HG03060 (cell line): Measurements from ENCODE around the gene INPP4A.

ENCODE experiments used
- ATAC-seq: cut with Tn5 transposase; IDR thresholded peaks from one replicate; pipeline ENCODE4 v1.9.1; 2021; ENCODE audit warnings: low read depth, moderate number of reproducible peaks; ENCODE audit not compliant: unreplicated experiment

The INPP4A gene

DNA sequence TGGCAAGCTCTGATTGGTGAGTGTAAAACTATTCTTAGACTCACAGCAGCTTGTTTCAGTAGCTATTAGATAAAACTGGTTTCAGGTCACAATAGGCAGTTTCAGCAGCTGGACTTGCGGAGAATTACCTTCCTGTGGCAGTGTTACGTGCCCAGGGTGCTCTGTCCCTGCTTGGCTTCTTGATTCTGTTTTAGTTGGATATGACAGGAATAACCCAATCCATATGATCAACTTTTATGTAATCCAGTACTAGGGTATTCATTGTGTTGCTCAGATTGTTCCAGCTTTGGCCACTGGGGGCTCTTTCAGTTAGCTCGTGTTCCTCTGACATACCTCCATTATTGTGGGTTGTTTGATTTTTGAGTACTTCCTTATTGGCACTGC, 43.1 kb downstream of the INPP4A start:
- ATAC-seq, result peak; percentile 41

- no peak for ATAC-seq
Measured at GRCh38 chr2:98488252-98488651, 43.6 kb downstream of the INPP4A start.

DNA sequence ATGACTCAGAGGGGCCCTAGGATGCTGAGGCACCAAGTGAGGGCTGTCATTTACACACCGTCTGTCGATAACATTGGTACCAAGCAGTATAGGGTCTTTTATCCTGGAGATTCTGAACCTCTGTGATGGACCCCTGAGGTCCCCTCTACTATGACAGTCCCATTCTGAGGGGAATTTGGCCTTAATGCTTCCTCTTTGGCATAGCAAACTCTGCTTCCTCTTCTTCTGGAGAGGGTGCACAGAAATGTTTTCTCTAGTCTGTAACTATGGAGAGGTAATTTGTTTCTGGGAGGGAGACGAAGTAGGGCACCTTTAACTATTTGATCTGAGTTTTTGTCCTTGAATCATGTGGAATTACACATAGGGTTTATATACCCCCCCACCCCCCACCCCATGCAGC, 44.8 kb downstream of the INPP4A start:
- ATAC-seq, result no peak

DNA sequence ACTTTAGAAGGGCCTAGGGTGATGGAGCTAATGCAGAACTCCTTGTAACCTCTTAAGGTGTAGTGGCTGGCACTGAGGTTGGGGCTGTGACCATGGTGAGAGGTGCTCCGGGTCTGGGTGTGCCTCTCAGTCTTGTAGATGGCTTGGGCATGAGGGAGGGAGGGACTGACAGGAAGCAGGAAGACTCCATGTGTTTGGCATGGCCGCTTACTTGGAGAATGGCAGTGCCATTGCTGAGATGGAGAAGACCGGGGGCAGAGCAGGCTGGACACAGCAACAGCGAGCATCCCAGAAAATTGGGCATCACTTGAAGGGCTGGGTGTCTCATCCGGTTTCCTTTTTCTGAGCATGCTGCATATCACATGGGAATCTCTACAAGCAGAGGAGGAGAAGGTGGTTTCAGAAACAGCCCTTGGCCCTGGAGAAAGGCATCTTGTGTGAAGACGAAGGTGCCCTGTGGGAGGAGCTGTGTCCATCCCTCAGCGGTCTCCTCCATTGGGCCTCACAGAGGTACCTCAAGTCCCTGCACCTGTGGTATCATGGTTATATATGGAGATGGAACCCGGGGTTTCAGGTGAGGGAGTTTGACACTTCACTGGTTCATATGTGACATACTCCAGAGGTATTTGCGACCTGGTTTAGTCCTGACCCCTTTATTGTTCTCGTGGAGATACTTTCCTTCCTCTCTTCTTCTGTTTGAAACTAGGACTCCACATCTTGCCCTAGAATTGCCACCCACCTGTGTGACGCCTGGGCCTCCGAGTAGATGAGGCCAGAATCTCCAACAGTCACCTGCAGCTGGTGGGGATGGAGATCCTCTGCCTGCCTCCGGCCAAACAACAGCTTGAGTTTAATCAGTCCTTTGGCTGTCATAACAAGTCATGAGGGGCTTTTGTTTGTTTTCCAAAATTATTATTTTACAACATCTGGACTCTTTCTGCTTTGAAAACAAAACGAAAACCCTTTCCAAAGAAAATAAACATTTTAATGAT, 45.6 kb downstream of the INPP4A start:
- ATAC-seq, result no peak

DNA sequence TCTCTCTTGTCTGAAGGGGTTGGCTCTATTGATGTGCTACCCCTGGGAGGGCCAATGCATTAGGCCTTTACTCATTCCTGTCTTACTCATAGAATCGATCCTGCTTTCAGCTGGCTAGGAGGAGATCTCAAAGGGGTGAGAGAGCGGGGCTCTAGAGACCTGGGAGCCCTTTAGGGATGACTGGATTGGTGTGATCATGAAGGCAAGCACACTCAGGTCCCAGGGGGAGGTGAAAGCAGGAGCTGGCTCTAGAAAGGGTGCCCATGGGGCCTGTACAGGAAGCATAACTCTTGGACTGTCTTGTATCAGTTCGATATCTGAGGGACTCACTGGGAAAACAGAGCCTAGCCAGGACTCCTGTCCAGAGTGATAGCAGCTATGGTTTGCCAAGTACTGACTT, 47.8 kb downstream of the INPP4A start:
- ATAC-seq, result no peak

DNA sequence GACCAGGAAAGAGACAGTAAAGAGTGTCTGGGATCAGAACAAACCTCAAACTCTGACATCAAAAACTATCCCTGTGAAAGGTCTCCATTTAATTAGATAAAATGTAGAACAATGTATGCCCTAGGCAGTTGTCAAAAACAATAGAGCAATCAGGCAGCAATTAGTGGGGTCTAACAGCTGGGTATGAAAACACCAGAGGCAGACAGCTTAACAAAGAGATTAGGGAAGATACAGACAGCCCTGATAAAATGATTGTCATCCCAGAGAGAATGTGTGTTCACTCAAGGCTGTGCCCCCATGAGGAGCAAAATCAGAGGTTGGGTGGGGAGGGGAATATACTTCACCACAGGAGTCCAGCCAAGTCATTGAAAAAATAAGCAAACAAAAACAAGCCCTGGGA, 50.0 kb downstream of the INPP4A start:
- ATAC-seq, result no peak

DNA sequence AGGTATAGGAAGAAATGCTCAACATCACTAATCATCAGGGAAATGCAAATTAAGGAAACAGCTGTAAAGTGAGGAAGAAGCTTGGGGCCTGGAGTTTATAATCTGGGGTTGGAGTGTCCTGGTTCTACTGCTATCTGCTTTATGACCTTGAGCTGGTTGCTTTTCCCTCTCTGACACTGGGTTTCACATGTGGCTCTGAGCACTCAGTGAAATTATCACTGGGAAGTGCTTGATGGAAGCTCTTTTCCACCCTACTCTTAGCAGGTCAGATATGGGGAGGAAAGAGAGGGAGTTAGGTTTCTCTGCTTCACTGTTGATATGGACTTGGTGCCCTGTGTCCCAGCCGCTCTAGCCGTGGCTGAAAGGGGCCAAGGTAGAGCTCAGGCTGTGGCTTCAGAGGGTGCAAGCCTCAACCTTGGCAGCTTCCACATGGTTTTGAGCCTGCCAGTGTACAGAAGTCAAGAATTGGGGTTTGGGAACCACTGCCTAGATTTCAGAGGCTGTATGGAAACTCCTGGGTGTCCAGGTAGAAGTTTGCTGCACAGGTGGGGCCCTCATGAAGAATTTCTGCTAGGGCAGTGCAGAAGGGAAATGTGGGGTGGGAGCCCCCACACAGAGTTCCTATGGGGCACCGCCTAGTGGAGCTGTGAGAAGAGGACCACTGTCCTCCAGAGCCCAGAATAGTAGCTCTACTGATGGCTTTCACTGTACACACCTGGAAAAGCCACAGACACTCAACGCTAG, 52.3 kb downstream of the INPP4A start:
- ATAC-seq, result no peak

GRCh38 chr2:98498703-98499440, 54.2 kb downstream of the INPP4A start:
- no peak for ATAC-seq

GRCh38 chr2:98500561-98500960, 55.9 kb downstream of the INPP4A start:
- no peak for ATAC-seq

- no peak for ATAC-seq
Measured at GRCh38 chr2:98501223-98501622, 56.6 kb downstream of the INPP4A start.

DNA sequence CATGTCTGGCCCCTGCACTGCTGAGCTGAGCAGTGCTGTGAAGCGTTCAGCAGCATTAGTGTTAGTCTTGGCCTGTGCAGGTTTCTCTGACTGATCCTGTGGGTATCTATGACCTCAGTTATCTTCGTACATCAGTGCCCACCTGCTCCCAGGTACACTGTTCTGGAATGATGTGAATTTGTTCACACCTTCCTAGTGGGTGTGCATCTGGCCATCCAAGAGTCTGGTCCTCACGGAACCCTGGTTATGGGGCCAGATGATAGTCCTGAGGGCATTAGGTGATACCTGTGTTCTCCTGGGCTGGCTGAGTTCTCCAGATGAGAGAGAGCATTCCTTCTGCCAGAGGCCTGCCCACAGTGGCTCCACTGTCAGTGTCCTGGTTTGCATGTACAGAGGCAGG, 57.2 kb downstream of the INPP4A start:
- no peak for ATAC-seq

DNA sequence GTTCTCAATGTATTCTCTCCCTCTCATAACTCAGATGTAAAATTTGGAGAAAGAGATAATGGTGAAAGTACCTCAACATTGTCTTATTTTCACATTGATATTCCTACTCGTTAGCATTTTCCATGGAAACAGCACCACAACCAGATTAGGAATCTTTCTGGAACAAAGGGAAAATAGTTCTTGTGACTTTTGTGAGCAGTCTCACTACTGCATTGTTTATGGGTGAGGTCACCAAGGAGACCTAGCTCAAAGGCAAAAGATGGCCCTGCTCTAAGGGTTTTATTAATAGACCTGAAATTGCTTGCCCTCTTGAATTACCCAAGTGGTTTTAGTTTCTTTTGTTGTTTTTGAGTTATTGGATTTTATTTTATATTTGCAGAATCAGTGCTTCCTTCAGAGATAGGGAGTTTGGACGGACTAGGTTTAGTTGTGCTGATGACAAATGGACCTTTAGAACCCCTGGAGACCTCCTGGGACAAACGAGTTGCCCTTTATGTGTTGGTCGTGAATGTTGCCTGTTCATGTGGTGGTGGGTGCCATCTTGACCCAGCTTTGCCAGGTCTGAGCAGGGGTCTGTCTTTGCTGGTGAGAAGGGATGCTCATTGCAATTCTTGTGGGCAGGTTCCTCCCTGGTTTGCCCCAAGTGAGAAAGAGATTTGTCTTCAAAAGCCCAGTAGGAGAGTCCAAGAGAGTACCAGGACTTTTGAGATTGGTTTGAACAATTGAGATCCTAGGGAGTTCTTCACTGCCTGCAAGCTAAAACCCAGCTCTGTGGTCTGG, 58.1 kb downstream of the INPP4A start:
- no peak for ATAC-seq

GRCh38 chr2:98503481-98504105, 58.9 kb downstream of the INPP4A start:
- ATAC-seq, result no peak

DNA sequence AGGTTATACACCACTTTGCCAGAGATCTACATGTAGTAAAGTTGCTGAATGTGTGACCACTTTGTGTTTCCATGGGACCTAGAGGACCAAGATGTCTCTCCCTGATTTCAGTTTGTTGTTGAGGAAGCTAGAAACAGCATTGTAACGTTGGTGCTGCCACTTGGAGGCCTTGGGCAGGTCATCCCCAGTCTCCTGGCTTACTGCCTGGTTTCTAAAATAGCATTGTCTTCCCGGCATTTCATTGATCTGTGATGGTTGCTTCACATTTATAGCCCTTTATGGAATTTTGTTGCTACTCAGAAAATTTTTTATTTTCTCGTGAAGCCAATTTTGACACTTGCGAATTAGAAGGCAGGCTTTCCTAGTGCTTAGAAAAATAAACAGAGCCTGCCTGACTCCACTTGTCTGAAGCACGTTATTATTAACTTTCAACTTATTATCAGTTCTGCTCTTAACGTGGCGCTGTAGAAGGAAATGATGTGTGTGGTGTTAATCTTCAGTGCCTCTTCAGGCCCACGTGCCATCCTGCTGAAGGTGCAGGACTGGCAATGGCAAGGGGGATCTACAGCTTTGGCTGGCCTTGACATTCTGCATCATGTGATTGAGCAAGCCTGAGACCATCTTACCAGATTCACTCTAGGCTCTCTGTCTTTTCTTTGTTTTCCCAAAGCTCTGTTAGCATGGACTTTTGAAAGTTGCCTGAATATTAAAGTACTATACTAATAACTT, 59.9 kb downstream of the INPP4A start:
- no peak for ATAC-seq

DNA sequence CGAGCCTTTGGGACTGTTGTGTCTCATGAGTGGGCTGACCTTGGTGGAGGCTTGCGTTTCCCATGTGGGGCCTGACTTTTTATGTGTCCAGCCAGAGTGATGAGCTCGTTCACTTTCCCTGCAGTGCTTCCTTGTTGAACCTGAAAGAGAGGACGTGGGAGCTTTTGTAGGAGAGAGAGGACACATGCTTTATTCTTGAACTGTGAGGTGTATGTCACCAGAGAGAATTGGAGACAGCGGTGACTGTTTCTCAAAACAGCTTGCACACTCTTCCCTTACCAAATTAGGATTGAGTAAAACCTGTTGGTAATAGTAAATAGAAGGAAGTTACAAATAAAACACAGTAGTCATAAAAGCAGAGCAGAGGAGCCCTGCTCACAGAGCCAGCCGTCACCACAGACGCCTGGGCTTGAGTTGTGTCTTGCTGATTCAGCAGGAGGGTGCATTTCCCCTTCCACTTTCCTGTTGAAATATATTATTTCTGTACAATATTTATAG, 60.7 kb downstream of the INPP4A start:
- no peak for ATAC-seq

GRCh38 chr2:98505971-98506664, 61.5 kb downstream of the INPP4A start:
- no peak for ATAC-seq

DNA sequence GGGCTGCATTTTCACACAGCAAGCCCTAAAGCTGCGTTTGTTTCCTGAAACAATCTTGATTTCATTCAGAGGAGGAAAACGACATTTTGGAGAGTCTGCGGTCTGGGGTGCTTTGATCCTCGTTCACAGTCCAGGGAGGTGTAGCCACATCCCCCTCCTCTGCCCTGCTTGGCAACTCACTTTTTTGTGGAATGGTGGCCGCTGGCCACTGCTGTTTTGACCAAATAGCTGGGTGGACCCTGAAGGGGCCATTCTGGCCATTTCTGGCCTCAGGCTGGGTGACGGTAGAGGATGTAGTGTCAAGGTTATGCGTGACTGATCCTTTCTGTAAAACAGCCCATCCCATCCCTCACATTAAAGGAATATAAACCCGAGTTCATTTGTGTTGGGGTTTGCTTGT, 62.2 kb downstream of the INPP4A start:
- no peak for ATAC-seq

- ATAC-seq, result no peak
Measured at GRCh38 chr2:98507461-98507860, 62.8 kb downstream of the INPP4A start.
